HG02943 (cell line): ENCODE results near the gene UBL3.

Source experiments
- ATAC-seq: cut with Tn5 transposase; IDR thresholded peaks from one replicate; pipeline ENCODE4 v1.9.1; 2021; ENCODE audit warnings: mild to moderate bottlenecking, low read depth, moderate library complexity; ENCODE audit not compliant: unreplicated experiment

The UBL3 gene

GRCh38 chr13:29858231-29858630 is 7.8 kb upstream of the UBL3 start:
- no peak for ATAC-seq

GRCh38 chr13:29857085-29857484 is 6.7 kb upstream of the UBL3 start:
- no peak for ATAC-seq

- ATAC-seq, result no peak
Observed at GRCh38 chr13:29856426-29856825, 6.0 kb upstream of the UBL3 start.

- ATAC-seq, result no peak
Observed at GRCh38 chr13:29855784-29856183, 5.4 kb upstream of the UBL3 start.

- ATAC-seq, result no peak
Observed at GRCh38 chr13:29855009-29855408, 4.6 kb upstream of the UBL3 start.

GRCh38 chr13:29853131-29853530 is 2.7 kb upstream of the UBL3 start:
- ATAC-seq, result no peak

- no peak for ATAC-seq
Observed at GRCh38 chr13:29852472-29853054, 2.1 kb upstream of the UBL3 start.

- peak; percentile 39 for ATAC-seq
Observed at GRCh38 chr13:29849731-29850212, 645 bp downstream of the UBL3 start.

GRCh38 chr13:29849071-29849631 is 1.3 kb downstream of the UBL3 start:
- no peak for ATAC-seq

- ATAC-seq, result no peak
Observed at GRCh38 chr13:29847501-29847983, 2.9 kb downstream of the UBL3 start.

GRCh38 chr13:29846475-29847256 is 3.8 kb downstream of the UBL3 start:
- no peak for ATAC-seq

- ATAC-seq, result no peak
Observed at GRCh38 chr13:29845440-29846056, 4.9 kb downstream of the UBL3 start.

GRCh38 chr13:29844441-29844840 is 6.0 kb downstream of the UBL3 start:
- no peak for ATAC-seq

- no peak for ATAC-seq
Observed at GRCh38 chr13:29840585-29840984, 9.8 kb downstream of the UBL3 start.

- no peak for ATAC-seq
Observed at GRCh38 chr13:29835280-29836061, 14.9 kb downstream of the UBL3 start.

- ATAC-seq, result no peak
Observed at GRCh38 chr13:29832761-29833298, 17.6 kb downstream of the UBL3 start.

- no peak for ATAC-seq
Observed at GRCh38 chr13:29830000-29830399, 20.4 kb downstream of the UBL3 start.

GRCh38 chr13:29819143-29819542 is 31.3 kb downstream of the UBL3 start:
- ATAC-seq, result no peak

- peak; percentile 89 for ATAC-seq
Observed at GRCh38 chr13:29817604-29818378, 32.6 kb downstream of the UBL3 start.
